HG03378 (cell line): Measurements from ENCODE around the gene TBC1D1.
A peak's percentile ranks its signal among the peaks of the same experiment; 100 is the strongest.

Experiments used
- ATAC-seq: cut with Tn5 transposase; IDR thresholded peaks from one replicate; pipeline ENCODE4 v1.9.1; 2021; ENCODE audit warnings: mild to moderate bottlenecking, moderate library complexity; ENCODE audit not compliant: unreplicated experiment

TBC1D1 gene

DNA sequence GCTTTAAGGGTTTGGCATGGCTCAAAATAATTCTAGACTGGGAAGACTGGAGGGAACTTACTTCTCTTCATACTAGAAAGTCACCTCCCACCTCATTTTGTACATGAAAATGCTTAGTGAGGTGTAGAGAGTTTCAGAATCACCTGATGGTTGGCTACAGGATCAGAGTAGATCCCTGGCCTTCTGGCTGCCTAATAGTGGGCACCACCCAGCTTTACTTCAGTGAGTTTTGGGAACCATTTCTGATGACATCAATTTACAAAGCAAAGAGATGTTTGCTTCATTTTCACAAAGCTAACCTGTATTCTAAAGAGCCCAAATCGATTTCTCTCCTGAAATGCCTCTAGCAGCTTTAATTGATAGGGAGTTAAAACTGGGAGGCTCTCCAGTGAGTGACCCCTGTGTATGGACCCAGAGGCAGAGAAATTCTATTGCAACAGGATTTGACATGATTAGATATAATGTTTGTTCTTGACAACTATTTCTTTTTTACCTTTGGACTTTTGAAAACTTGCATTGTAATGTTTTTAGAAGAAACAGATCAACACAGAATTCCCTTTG is 249.8 kb downstream of the TBC1D1 start:
- ATAC-seq, result no peak

DNA sequence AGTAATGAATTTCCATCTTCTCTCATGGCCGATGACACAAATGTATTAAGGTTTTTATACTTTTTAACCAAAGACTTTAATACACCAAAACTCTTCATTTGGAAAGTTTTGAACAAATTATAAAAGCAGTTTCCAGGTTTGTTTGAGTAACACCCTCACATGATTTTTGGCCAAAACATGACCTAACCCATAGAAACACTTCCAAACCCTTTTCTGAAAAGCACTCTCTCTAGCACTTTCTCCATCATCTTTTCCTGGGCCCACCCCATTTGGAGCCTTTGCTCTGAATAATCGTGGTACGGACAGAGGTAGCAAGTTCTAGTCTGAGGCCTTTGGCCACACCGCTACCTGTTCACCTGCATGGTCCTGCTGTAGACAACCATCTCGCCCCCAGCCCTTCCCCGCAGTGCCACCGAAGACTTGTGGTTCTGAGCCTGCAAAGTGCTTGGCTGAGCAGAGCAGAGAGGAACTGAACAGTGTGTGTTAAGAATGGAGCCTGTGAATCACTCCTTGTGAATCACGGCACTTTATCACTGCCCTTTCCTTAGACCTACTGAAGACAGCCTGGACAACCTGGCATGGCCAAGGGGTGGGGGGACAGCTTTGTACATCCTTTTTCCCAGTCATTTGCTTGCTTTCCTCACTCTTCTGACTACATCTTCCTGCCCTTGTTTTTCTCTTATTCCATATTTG is 251.1 kb downstream of the TBC1D1 start:
- ATAC-seq, result no peak

DNA sequence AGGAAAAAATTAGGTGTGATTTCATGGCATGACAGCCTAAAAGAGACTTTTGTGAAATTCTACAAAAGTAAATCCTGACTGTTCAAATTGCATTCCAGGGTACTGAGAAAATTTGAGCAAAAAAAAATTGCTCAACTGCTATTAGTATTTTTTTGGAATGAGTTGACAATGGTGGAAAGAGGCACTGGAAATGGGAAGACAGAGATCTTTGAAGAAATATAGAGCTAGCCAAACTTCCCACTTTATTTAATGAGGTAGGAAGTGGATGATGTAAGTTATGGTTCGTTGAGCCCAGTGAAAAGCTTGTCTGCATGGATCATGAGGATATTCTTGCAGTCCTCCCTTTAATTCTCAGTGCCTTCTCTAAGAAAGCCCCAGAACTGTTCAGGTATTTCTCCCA is 253.1 kb downstream of the TBC1D1 start:
- ATAC-seq, result no peak

DNA sequence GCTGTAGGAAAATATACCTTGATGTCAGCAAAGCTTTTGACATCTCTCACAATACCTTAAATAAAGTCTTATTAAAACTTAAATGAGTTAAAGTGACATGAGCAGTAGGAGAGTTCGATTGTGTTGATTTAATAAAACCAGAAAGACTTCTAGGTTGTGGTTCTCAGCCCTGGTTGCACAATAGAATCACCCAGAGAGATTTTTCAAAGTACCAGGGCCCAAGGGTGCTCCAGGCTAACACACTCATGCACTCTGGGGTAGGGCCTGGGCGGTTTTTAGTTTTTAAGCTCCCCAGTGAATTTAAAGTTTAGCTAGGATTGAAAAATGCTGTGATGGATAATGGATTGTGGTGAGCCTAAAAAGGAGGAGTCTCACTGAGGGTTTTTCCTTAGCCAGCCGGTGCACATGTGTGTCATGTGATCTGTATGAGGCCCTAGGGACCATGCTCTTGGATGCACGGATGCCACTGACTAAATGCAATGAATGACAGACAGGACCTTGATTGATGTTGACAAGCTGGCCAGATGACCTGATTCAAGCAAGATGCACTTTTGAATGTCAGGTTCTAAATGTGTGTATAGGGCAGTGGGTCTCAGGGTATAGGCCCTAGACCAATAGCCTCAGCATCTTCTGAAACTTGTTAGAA is 254.3 kb downstream of the TBC1D1 start:
- no peak for ATAC-seq

DNA sequence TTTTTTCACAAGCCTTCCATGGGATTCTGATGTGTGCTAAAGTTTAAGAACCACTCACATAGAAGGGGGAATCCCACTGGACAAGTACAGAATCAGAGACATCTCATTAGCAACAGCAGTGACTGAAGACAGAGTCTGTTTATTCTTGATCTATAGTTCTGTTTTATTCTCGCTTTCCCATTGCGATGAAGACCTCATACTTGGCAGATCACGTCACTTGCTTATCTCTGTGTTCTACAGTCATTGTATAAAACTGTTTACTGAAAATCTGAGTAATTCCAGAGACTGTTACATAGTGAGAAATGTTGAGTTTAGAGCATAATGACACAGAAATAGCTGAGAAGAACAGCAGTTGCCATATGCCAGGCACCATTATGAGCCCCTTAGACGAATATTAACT is 254.9 kb downstream of the TBC1D1 start:
- ATAC-seq, result no peak

DNA sequence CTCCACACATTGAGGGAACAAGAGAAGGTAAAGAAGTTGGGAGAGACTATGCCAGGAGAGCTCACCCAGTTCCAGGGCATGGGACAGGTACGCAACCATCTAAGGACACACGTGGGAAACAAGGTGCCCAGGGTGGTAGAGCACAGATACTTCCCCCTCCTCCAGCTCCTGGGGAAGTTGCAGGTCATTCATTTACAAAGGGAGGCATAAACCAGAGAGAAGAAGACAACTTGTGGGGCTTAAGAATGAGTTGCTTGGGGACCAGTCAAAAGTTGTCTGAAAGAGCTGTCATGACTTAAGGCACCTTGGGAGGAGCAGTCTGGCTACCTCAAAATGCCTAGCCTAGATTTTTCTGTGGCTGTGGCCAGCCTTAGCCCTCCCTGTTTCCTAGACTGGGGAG is 255.5 kb downstream of the TBC1D1 start:
- ATAC-seq, result no peak

DNA sequence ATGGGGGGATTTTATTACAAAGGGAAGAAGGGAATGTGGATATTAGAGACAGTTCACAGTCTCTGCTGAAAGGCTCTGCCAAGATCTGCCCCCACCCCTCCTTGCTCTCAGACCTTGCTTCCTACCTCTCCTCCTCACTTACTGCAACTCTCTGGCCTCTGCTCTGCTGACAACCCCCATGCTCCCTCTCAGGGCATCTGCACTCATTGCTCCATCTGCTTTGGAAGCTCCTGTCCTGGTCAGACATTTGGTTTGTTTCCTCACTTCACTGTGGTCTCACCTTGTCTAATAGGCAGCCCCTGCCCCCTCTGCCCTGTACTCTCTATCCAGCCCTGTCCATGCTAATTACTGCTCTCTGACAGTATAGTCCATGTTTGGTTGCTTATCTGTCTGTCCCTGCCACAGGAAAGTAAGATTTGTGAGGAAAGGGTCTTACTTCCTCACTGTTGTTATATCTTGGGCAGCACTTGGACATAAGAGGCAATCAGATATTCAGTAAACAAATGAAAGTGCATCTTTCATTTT is 258.6 kb downstream of the TBC1D1 start:
- no peak for ATAC-seq

DNA sequence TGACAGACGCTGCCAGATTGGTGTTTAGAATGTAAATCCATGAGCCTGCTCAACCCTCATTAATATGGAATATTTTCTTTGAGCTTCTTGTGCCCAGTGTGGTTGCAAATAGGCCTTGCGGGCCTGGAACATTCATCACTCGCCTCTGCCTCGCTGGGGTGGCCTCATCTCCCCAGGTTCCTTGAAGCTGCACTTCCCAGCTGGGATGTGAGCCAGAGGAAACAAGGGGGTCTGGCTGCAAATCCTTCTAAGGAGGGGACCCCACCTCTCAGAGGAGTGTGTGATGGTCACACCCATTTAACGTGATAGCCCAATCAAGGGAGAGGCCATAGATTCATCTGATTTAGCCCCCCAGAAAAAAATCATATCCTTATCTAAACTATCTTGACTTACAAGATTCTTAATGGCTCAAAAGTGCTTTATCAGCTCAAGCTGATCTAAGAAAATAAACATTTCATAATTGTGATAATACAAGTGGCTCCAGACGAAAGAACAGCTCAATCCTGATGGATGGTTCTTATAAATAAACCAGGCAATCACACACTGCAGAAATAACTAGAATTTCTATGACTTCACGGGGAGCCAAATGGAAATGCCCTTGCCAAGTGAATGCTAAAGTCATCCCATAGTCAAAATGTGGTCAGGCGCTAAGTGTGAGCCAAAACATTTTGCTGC is 259.2 kb downstream of the TBC1D1 start:
- ATAC-seq, result no peak

DNA sequence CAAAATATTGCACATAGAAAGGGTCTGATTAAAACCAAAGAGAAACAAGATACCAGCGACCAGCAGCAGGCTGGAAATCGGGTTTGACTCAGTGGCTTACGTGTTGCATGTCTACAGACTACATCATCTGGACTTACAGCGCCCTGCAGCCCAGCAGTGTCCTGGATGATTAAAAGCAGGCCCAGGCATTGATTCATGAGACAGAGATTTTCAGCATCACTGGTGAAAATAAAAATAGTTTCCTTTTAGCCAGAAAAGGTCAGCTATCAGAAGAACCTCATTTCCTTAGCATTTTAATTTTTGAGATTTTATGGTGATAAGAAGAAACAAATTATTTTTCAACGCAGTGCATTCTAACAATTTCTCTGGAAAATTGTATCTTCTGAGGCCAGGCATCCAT is 259.9 kb downstream of the TBC1D1 start:
- no peak for ATAC-seq

DNA sequence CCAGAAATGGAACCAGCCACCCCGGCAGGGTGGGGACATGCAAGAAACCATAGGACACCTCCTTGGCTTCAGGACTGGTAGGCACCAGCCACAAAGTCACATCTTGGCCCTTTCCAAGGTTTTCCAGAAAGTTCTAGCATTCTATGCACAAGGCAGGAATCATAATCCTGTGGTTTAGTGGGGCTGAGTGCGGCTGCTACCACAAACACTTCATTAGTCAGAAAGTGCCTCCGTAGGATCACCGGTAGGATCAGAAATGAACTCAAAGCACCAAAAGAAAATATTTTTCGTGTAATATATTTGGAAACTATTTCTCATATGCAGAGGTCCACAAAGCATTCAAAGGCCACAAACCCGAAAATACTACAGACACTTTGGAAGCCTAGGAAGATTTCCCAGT is 261.0 kb downstream of the TBC1D1 start:
- ATAC-seq, result no peak

DNA sequence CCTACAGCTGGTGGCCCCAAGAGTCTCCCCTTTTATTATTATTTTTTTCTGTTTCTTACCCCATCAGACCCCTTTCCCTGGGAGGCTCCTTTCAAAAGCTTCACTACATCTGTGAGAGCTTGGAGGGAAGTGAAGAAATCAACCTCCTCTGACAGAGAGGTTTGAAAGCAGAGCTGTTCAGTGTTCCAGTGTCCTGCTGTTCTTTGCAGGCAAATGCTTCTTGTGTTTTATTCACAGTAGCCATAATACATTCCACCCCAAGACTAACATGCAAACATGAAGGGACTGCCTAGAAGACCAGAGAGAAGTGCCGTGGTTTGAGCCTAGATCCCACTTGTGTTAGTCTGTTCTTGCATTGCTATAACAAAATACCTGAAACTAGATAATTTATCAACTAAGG is 261.4 kb downstream of the TBC1D1 start:
- no peak for ATAC-seq

DNA sequence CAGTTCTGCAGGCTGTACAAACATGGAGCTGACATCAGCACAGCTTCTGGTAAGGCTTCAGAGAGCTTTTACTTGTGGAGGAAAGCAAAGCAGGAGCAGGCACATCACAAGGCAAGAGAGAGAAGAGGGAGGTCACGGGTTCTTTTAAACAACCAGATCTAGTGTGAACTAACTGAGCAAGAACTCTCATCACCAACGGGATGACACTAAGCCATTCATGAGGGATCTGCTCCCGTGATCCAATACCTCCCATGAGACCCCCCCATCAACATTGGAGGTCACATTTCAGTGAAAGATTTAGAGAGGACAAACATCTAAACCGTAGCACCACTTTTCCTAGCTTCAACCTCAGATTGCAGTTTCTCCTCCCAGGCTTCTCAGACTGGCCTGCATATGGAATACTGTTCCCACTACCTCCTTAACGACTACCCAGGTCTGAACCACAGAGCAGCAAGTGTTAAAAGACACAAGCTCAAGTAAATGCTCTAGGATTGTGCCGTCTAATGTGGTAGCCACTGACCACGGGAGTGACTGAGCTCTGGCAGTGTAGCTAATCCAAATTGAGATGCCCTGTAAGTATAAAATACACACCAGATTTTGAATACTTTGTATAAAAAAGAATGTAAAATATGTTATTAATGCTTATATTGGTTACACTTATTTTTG is 262.0 kb downstream of the TBC1D1 start:
- no peak for ATAC-seq

DNA sequence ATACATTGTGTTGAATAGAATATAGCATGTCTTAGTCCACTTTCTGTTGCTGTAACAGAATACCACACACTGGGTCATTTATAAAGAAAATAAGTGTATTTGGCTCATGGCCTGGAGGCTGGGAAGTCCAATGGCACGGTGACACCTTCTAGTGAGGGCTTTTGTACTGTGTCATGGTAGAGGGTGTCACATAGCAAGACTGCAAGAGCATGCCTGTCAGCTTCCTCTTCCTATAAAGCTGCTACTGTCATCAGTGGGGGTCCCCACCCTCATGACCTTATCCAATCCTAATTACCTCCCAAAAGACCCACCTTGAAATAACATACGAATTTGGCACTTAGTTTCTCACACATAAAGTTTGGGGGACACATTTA is 262.5 kb downstream of the TBC1D1 start:
- no peak for ATAC-seq

DNA sequence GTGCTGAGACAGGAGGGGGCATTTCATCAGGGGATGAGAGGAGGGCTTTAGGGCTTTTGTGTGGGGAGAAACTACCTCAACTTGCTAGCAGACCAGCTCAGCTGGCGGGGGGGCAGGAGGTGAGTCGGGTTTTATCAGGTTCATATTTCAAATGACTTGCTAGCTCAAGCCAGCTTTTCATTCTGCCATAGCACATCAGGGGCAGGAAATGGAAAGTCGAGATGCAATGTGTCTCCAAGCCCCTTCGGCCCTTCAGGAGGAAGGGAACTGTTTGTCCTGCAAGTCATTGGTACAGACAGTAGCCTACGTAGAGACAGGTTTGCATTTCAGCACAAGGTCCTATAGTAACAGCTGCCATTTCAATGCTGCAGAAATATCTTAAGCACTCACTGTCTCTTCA is 263.4 kb downstream of the TBC1D1 start:
- ATAC-seq, result no peak

DNA sequence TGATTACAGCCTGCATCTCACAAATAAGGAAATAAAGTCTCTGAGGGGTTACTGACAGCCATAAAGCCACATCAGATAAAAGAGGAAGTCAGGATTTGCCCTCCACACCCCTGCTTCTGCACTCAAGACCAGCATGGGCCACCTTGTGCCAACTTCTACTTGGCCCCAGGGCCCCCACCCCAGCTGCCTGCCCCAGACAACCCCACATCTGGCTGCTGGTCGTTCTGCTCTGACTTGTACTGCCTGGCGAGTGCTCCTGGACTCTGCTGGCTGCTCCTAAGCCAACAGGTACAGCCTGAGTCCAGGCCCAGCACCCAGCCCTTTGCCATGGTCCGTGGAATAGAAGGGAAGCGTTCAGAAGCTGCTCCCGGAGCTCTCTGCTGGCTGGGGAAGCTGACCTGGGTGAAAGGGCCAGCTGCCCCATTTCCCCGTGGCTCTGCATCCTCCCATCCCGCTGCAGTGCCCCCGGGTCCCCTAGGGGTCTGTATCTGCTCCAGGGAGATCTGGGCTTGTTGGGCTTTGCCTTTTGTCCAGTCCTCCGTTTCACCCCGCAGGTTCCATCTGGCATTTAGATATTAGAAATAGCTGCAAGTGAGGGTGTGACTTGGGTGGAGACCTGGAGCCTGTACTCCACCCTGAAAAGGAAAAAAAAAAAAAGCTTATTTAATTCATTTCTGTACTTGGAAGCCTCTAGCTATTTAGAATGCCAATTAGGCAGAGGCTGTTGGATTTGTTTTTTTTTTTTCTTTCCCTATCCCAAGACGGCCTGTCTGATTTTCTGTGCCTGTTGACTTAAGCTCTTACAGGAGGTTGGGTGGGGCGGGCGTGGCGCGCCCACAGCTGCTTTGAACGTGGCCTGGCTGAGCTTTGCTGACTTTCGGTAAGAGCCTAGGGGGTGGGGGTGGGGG is 264.1 kb downstream of the TBC1D1 start:
- no peak for ATAC-seq

DNA sequence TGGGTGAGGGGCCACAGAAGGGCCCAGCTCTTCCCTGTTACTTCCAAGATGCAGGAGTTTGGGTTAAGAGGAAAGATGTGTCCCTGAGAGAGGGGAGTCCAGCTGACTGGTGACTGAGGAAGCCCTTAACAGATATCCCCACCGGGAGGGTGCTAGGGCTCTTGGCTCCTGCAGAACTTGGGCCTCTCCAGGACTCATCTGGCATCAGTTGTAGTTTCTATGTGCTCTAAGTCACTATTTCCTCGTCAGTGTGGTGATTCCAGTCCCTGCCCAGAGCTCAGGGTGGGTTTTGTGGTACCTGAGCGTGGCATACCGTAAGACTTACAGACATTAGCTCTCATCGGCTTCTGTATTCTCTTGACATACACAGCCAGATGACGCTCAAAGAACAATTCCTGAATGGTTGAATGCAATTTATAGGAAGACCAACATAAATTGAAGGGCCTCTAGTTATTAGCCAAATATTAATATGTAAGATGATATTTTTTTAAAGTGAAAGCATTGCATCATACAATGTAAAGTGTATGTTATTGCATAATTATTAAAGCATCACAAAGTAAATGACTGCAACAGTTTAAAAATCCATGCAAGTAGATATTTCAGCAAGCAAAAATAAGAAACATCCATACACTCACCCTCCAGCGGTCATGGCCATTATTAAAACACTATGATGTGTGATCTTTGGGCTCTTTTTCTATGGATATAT is 264.9 kb downstream of the TBC1D1 start:
- ATAC-seq, result no peak

DNA sequence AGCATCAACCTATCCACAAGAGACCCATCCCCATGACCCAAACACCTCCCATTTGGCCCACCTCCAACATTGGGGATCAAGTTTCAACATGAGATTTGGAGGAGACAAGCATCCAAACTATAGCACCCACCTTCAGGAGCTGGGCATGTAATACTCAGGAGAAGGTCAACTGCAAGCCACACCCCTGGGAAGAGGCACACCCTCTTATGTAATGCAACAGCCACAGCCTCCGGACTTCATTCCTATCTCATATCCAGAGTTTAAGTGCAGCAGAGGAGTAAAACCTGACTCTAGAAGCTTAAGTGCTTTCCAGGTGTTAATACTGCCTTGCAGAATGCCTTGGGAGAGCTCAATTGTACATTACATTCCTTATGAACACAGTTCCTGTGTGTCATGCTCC is 266.7 kb downstream of the TBC1D1 start:
- ATAC-seq, result no peak

DNA sequence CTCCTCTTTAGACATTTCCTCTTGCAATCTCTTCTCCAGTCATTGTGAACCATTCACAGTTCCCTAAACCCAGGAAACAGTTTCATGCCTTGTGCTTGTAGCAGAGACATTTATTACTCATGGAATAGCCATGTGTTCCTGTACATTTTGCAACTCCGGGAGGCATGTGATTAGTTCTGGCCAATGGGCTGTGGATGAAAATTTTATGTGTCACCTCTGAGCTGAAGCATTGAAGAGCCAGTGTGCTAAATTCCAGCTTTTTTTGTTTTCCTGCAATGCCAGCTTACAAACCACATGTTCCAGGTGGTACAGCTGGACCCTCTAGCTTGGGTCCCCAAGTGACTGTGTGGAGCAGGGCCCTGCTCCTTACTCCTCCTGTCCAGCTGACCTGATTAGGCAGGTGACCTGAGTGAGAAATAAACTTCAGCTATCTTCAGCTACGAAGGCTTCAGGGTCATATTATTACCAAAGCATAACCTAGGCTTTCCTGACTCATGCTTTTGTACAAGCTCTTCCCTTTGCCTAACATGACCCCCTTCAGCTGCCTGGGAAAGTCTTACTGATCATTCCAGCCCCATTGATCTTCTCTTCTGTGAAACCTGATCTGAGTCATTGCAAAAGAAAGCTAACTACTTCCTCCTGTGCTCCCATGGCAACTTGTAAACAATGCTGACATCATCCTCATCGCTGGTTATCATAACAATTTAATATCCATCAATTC is 269.8 kb downstream of the TBC1D1 start:
- peak; percentile 97 for ATAC-seq
